ENCODE measurements around the gene SYTL2.

The SYTL2 gene

DNA sequence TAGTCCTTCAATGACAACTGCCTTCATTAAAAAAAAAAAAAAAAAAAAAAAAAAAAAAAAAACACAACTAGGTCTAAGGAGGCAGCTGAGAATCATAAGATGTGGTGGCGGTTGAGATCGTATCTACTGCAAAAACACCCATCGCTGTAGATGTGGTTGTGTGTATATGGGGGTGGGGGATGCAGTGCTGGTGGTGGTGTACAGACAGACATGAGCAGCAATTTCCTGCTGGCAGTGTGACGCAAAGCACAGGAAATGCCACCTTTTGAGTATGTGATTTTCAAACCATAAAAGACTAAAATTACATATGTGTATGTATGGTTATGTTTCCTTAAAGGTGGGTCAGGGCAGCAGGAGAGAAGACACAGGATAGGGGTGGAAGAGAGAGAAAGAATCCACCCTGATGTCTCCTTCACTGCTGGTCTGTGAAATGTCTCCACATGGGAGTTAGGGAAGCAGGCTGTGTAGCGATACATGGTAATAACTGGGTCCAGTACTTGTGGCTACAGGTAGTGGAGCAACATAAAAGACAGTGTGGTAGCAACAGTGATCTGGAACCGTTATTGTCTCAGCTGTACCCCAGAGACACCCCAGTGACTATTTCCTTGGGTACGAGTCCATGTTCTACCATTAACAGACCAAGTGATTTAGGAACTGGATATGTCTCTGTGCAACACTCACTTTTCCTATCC lies 57.9 kb downstream of the SYTL2 start:
- H3K9ac ChIP-seq (ENCODE audit: low read depth, low read length) = no peak overlapping the region
- H3K4me1 ChIP-seq (ENCODE audit: insufficient read depth, low read length) = peaks cover 29% of the 10 kb centered on the region
- no peaks in the 10 kb centered on the region for H3K36me3 ChIP-seq (ENCODE audit: insufficient read depth, low read depth, low read length)
- H3K4me3 ChIP-seq (ENCODE audit: low read length) = no peak overlapping the region
- no peak overlapping the region for H3K27ac ChIP-seq (ENCODE audit: low read length)
- no peaks in the 10 kb centered on the region for H3K27me3 ChIP-seq (ENCODE audit: insufficient read depth, low read length)
- no peaks in the 10 kb centered on the region for H3K9me3 ChIP-seq (ENCODE audit: insufficient read depth, low read depth, low read length)

GRCh38 chr11:85752201-85752889 lies 58.6 kb downstream of the SYTL2 start:
- no peak overlapping the region for H3K27ac ChIP-seq (ENCODE audit: low read length)
- no peaks in the 10 kb centered on the region for H3K9me3 ChIP-seq (ENCODE audit: insufficient read depth, low read depth, low read length)
- H3K4me1 ChIP-seq (ENCODE audit: insufficient read depth, low read length) = peaks cover 31% of the 10 kb centered on the region
- H3K36me3 ChIP-seq (ENCODE audit: insufficient read depth, low read depth, low read length) = no peaks in the 10 kb centered on the region
- H3K4me3 ChIP-seq (ENCODE audit: low read length) = no peak overlapping the region
- H3K27me3 ChIP-seq (ENCODE audit: insufficient read depth, low read length) = no peaks in the 10 kb centered on the region
- no peak overlapping the region for H3K9ac ChIP-seq (ENCODE audit: low read depth, low read length)

GRCh38 chr11:85751724-85752123 lies 59.2 kb downstream of the SYTL2 start:
- no peak overlapping the region for H3K4me3 ChIP-seq (ENCODE audit: low read length)
- peaks cover 31% of the 10 kb centered on the region for H3K4me1 ChIP-seq (ENCODE audit: insufficient read depth, low read length)
- no peak overlapping the region for H3K9ac ChIP-seq (ENCODE audit: low read depth, low read length)
- no peaks in the 10 kb centered on the region for H3K36me3 ChIP-seq (ENCODE audit: insufficient read depth, low read depth, low read length)
- H3K27ac ChIP-seq (ENCODE audit: low read length) = no peak overlapping the region
- no peaks in the 10 kb centered on the region for H3K27me3 ChIP-seq (ENCODE audit: insufficient read depth, low read length)
- H3K9me3 ChIP-seq (ENCODE audit: insufficient read depth, low read depth, low read length) = no peaks in the 10 kb centered on the region

DNA sequence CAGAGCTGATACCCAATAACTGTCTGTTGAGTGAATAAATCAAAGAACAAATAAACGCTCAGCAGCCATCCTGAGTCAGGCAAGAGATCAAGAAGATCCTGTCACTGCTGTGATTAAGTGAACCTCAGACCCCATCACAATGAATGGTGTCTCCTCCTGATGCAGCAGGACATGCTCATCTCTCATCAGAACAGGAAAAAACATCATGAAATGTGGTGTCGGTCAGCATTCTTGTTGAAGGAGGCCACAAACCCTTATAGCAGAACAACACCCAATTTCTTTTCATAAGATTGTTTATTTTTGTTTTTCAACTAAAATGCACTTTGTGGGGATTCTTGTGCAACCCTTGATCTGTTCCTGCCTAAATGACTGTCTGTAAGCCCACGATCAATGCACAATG lies 60.3 kb downstream of the SYTL2 start:
- Histone ChIP-seq H3K36me3 (ENCODE audit: insufficient read depth, low read depth, low read length) (no peaks in the 10 kb centered on the region), H3K4me3 (ENCODE audit: low read length) (no peak overlapping the region), H3K27me3 (ENCODE audit: insufficient read depth, low read length) (no peaks in the 10 kb centered on the region), H3K9ac (ENCODE audit: low read depth, low read length) (no peak overlapping the region), H3K9me3 (ENCODE audit: insufficient read depth, low read depth, low read length) (no peaks in the 10 kb centered on the region), H3K27ac (ENCODE audit: low read length) (no peak overlapping the region), H3K4me1 (ENCODE audit: insufficient read depth, low read length) (peaks cover 31% of the 10 kb centered on the region)

DNA sequence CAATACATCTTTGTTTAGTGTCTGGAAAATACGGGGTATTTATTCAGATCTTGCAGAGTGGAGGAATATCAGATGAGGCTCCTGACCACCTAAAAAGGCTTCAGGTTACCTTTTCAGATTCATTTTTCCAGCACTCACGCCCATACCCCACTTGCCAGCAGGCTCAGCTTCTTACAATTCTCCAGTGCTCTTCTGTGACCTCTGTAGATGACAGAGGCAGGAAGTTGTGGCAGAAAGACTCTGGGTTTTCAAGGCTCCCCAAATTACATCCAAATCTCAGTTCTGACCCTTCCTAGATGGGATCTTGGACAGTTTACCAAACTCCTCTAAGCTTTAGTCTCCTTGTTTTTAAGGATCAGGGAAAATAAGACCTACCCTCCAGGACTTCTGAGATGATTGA lies 61.1 kb downstream of the SYTL2 start:
- H3K4me1 ChIP-seq (ENCODE audit: insufficient read depth, low read length) = peaks cover 31% of the 10 kb centered on the region
- H3K4me3 ChIP-seq (ENCODE audit: low read length) = no peak overlapping the region
- H3K9ac ChIP-seq (ENCODE audit: low read depth, low read length) = no peak overlapping the region
- H3K27ac ChIP-seq (ENCODE audit: low read length) = no peak overlapping the region
- no peaks in the 10 kb centered on the region for H3K36me3 ChIP-seq (ENCODE audit: insufficient read depth, low read depth, low read length)
- no peaks in the 10 kb centered on the region for H3K27me3 ChIP-seq (ENCODE audit: insufficient read depth, low read length)
- no peaks in the 10 kb centered on the region for H3K9me3 ChIP-seq (ENCODE audit: insufficient read depth, low read depth, low read length)

GRCh38 chr11:85749287-85749834 lies 61.6 kb downstream of the SYTL2 start:
- H3K9ac ChIP-seq (ENCODE audit: low read depth, low read length) = no peak overlapping the region
- peaks cover 31% of the 10 kb centered on the region for H3K4me1 ChIP-seq (ENCODE audit: insufficient read depth, low read length)
- H3K27ac ChIP-seq (ENCODE audit: low read length) = no peak overlapping the region
- no peaks in the 10 kb centered on the region for H3K9me3 ChIP-seq (ENCODE audit: insufficient read depth, low read depth, low read length)
- H3K36me3 ChIP-seq (ENCODE audit: insufficient read depth, low read depth, low read length) = no peaks in the 10 kb centered on the region
- no peaks in the 10 kb centered on the region for H3K27me3 ChIP-seq (ENCODE audit: insufficient read depth, low read length)
- H3K4me3 ChIP-seq (ENCODE audit: low read length) = no peak overlapping the region; the same call in 1 of the 2 replicates

GRCh38 chr11:85748455-85748891 lies 62.5 kb downstream of the SYTL2 start:
- Histone ChIP-seq H3K4me1 (ENCODE audit: insufficient read depth, low read length) (peaks cover 31% of the 10 kb centered on the region), H3K9me3 (ENCODE audit: insufficient read depth, low read depth, low read length) (no peaks in the 10 kb centered on the region)

DNA sequence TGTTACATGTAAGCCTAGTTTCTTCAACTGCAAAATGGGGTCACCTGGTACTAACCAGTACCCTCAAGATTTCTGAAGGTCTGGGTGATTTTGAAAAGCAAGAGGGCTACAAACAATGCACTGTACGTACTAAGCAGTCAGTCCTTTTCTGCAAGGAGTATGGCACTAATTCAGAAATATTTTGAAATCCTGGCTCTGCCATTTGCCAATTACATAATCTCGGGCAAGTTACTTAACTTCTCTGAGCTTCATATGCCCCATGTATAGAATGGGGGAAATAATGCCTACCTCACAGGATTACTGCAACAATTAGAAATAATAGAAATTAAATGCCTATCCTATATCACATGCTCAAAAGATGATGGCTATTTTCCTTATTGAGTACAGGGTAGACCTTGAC lies 64.3 kb downstream of the SYTL2 start:
- H3K4me3 ChIP-seq (ENCODE audit: low read length) = no peak overlapping the region
- no peaks in the 10 kb centered on the region for H3K27me3 ChIP-seq (ENCODE audit: insufficient read depth, low read length)
- no peak overlapping the region for H3K27ac ChIP-seq (ENCODE audit: low read length)
- no peak overlapping the region for H3K9ac ChIP-seq (ENCODE audit: low read depth, low read length)
- H3K4me1 ChIP-seq (ENCODE audit: insufficient read depth, low read length) = peaks cover 34% of the 10 kb centered on the region
- no peaks in the 10 kb centered on the region for H3K9me3 ChIP-seq (ENCODE audit: insufficient read depth, low read depth, low read length)
- H3K36me3 ChIP-seq (ENCODE audit: insufficient read depth, low read depth, low read length) = no peaks in the 10 kb centered on the region

More at GRCh38 chr11:85748455-85748891, 62.5 kb downstream of the SYTL2 start:
- H3K9ac ChIP-seq (ENCODE audit: low read depth, low read length) = no peak overlapping the region; the same call in 1 of the 2 replicates
- no peaks in the 10 kb centered on the region for H3K36me3 ChIP-seq (ENCODE audit: insufficient read depth, low read depth, low read length)
- H3K27me3 ChIP-seq (ENCODE audit: insufficient read depth, low read length) = no peaks in the 10 kb centered on the region
- H3K27ac ChIP-seq (ENCODE audit: low read length) = no peak overlapping the region
- H3K4me3 ChIP-seq (ENCODE audit: low read length) = peak overlapping the region; percentile 8; the same call in 1 of the 2 replicates

DNA sequence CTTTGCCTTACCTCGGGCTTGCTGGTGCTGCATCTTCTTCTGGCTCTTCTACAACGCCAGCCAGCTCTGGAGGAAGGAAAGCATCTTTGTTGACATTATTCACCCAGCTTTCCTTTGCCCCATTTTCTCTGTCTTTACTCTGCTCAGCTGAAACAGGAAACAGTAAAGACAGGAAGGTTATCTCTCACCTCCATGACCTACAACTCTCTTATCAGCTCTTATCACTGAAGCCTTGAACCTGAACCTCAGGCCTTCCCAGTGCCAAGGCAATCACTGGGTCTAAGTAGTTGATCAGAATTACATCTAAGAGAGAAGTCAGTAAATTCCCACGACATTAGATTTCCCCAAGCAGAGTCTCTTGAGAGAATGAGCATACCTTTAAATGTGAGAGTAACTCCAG lies 65.3 kb downstream of the SYTL2 start:
- H3K4me1 ChIP-seq (ENCODE audit: insufficient read depth, low read length) = peaks cover 37% of the 10 kb centered on the region
- no peak overlapping the region for H3K4me3 ChIP-seq (ENCODE audit: low read length)
- no peak overlapping the region for H3K9ac ChIP-seq (ENCODE audit: low read depth, low read length)
- H3K27me3 ChIP-seq (ENCODE audit: insufficient read depth, low read length) = no peaks in the 10 kb centered on the region
- no peaks in the 10 kb centered on the region for H3K36me3 ChIP-seq (ENCODE audit: insufficient read depth, low read depth, low read length)
- no peaks in the 10 kb centered on the region for H3K9me3 ChIP-seq (ENCODE audit: insufficient read depth, low read depth, low read length)
- no peak overlapping the region for H3K27ac ChIP-seq (ENCODE audit: low read length)

- H3K9ac ChIP-seq (ENCODE audit: low read depth, low read length) = no peak overlapping the region
- no peaks in the 10 kb centered on the region for H3K36me3 ChIP-seq (ENCODE audit: insufficient read depth, low read depth, low read length)
- H3K4me3 ChIP-seq (ENCODE audit: low read length) = no peak overlapping the region
- peaks cover 9% of the 10 kb centered on the region; the same call in 1 of the 2 replicates for H3K4me1 ChIP-seq (ENCODE audit: insufficient read depth, low read length)
- no peaks in the 10 kb centered on the region for H3K27me3 ChIP-seq (ENCODE audit: insufficient read depth, low read length)
- no peaks in the 10 kb centered on the region for H3K9me3 ChIP-seq (ENCODE audit: insufficient read depth, low read depth, low read length)
- no peak overlapping the region for H3K27ac ChIP-seq (ENCODE audit: low read length)
These were observed 68.1 kb downstream of the SYTL2 start for GRCh38 chr11:85742873-85743275.

DNA sequence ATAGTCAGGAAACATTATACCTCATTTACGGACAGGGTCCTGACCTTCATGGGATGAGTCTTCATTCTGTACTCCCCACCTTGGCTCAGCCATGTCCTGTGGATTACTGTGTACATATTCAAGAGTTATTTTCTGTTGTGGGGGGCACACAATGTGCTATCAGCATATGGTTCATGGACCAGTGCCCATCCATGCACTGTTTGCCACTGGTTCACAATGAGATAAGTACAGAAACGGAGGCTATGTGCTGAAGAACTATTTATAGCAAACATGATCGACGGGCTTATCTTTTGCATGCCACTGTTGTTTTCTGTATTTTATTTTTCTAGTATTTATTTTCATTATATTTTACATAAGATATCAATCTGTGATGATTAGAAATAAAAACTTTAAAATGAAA lies 68.6 kb downstream of the SYTL2 start:
- Histone ChIP-seq H3K27ac (ENCODE audit: low read length) (no peak overlapping the region), H3K9ac (ENCODE audit: low read depth, low read length) (no peak overlapping the region), H3K9me3 (ENCODE audit: insufficient read depth, low read depth, low read length) (no peaks in the 10 kb centered on the region), H3K36me3 (ENCODE audit: insufficient read depth, low read depth, low read length) (no peaks in the 10 kb centered on the region), H3K4me1 (ENCODE audit: insufficient read depth, low read length) (0 out of 2 replicates have a peak, but pooled peaks cover 9% of the 10 kb centered on the region), H3K4me3 (ENCODE audit: low read length) (no peak overlapping the region), H3K27me3 (ENCODE audit: insufficient read depth, low read length) (no peaks in the 10 kb centered on the region)
